ENCODE measurements around the gene AARS2. TPM values are rescaled to one million over a fixed set of nuclear protein-coding genes. Genes with fewer than 3 reads are reported as not detected.

AARS2 gene
- total and polyA plus RNA-seq, 10 of the 15 experiments (the other 5 are each of a cell fraction or from before 2014, with no cell fraction given), result 0.71 to 18.3 (median 12.7) TPM

GRCh38 chr6:44309631-44310030 is 3.5 kb downstream of the AARS2 start:
- in situ Hi-C loops (cut with MboI), result no loop called here
- POLR2A ChIA-PET, result no interaction called here

More at GRCh38 chr6:44309631-44310030, 3.5 kb downstream of the AARS2 start:
- Histone ChIP-seq H3K27me3 (replicated peaks in 1 of 2; ENCODE audit: control insufficient read depth in 2 of 2, insufficient read depth in 2 of 2, low read length in 1 of 2) (no peaks in the 10 kb centered on the region), H4K20me1 (ENCODE audit: control insufficient read depth, insufficient read depth) (no peaks in the 10 kb centered on the region), H3K27ac (ENCODE audit: control insufficient read depth, insufficient read depth) (no peak overlapping the region), H3K4me2 (ENCODE audit: control insufficient read depth, insufficient read depth) (no peak overlapping the region), H3K4me3 (no peak overlapping the region), H2AFZ (ENCODE audit: control insufficient read depth, low read depth, low read length) (no peak overlapping the region), H3K79me2 (ENCODE audit: control insufficient read depth, insufficient read depth, low read length) (peaks cover 11% of the 10 kb centered on the region), H3K9me3 (replicated peaks; ENCODE audit: control insufficient read depth, insufficient read depth, low read length) (no peaks in the 10 kb centered on the region), H3K9ac (ENCODE audit: control insufficient read depth, insufficient read depth, low read length) (no peak overlapping the region), H3K4me1 (ENCODE audit: control insufficient read depth, insufficient read depth, low read length) (peaks cover 5% of the 10 kb centered on the region), H3K36me3 (ENCODE audit: control insufficient read depth in 2 of 2, insufficient read depth in 2 of 2, low read length in 1 of 2) (peaks cover 12 to 17% of the 10 kb centered on the region in 2 experiments)
- ChIA-PET RAD21 (ENCODE audit: unreplicated experiment) (no interaction called here), SMC1A (ENCODE audit: uncharacterized antibody, unreplicated experiment) (no interaction called here), CTCF (interaction anchor here (0.9 to 7.4 kb wide), 4 partner anchors 28 to 42 kb away, joined by 4 to 87 read pairs (median 5); partner anchors contain the start of genes NFKBIE and TMEM151B)
- ATAC-seq (no peak), FAIRE-seq (no peak), DNase-seq (ENCODE audit: low read depth, low spot score) (no peak)
- TF ChIP-seq ZNF384 (IDR thresholded peaks at IDR 0.05; ENCODE audit: borderline replicate concordance, low read depth, low read length), result no peak
- TF ChIP-seq MYB (IDR thresholded peaks at IDR 0.05; ENCODE audit: borderline replicate concordance, low read depth, low read length), result no peak
- TF ChIP-seq, protein P1, sequence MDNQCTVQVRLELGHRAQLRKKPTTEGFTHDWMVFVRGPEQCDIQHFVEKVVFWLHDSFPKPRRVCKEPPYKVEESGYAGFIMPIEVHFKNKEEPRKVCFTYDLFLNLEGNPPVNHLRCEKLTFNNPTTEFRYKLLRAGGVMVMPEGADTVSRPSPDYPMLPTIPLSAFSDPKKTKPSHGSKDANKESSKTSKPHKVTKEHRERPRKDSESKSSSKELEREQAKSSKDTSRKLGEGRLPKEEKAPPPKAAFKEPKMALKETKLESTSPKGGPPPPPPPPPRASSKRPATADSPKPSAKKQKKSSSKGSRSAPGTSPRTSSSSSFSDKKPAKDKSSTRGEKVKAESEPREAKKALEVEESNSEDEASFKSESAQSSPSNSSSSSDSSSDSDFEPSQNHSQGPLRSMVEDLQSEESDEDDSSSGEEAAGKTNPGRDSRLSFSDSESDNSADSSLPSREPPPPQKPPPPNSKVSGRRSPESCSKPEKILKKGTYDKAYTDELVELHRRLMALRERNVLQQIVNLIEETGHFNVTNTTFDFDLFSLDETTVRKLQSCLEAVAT (IDR thresholded peaks at IDR 0.05), result no peak
- TF ChIP-seq TAF1 (IDR thresholded peaks at IDR 0.05; ENCODE audit: borderline replicate concordance, low read depth, low read length), result no peak
- TF ChIP-seq, protein P2, sequence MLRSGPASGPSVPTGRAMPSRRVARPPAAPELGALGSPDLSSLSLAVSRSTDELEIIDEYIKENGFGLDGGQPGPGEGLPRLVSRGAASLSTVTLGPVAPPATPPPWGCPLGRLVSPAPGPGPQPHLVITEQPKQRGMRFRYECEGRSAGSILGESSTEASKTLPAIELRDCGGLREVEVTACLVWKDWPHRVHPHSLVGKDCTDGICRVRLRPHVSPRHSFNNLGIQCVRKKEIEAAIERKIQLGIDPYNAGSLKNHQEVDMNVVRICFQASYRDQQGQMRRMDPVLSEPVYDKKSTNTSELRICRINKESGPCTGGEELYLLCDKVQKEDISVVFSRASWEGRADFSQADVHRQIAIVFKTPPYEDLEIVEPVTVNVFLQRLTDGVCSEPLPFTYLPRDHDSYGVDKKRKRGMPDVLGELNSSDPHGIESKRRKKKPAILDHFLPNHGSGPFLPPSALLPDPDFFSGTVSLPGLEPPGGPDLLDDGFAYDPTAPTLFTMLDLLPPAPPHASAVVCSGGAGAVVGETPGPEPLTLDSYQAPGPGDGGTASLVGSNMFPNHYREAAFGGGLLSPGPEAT (IDR thresholded peaks at IDR 0.05; ENCODE audit: low read depth), result no peak
- TF ChIP-seq NR2F1 (conservative IDR thresholded peaks at IDR 0.05), result no peak
- no peak for TF ChIP-seq MTA2 (IDR thresholded peaks at IDR 0.05; ENCODE audit: low read depth)
- intact Hi-C loops (cut with micrococcal nuclease; ENCODE audit: unreplicated experiment), result no loop called here
- BruUV-seq (replicated peaks), result no TSS peak
